B cell (primary cell): ENCODE measurements around the gene CTNS.

Experiments
- CTCF ChIP-seq: fragments of 200-600 bp; IDR thresholded peaks from one replicate; pipeline ENCODE4 v1.8.0; 2022; ENCODE audit warnings: antibody characterized with exemption, mild to moderate bottlenecking
- EZH2 ChIP-seq: IDR thresholded peaks from 2 replicates; pipeline ENCODE4 v1.6.1; 2012; ENCODE audit warnings: borderline replicate concordance, low read depth, mild to moderate bottlenecking, moderate library complexity, low read length; ENCODE audit not compliant: insufficient read depth, poor library complexity, severe bottlenecking

GRCh38 chr17:3626831-3627768 lies 9.5 kb upstream of the CTNS start:
- TF ChIP-seq CTCF: no peak
- no peak for TF ChIP-seq EZH2
